HEK293 (cell line): ENCODE results near the gene NDUFS8.
"Not testable (repeated sequence)": the region's sequence is repeated elsewhere in the genome, so short reads cannot be mapped to it uniquely, and the experiment has no call there.

ENCODE experiments used
- CTCF ChIA-PET: fragments of 350-600 bp; formaldehyde crosslinking; extraction: SDS; loops from one replicate; lab custom pipeline; 2021; ENCODE audit warnings: antibody characterized with exemption; lab: Yijun Ruan, JAX
- POLR2A ChIA-PET: fragments of 300-600 bp; formaldehyde crosslinking; extraction: SDS; loops from one replicate; lab custom pipeline; 2020; ENCODE audit warnings: antibody characterized with exemption, inconsistent platforms; lab: Yijun Ruan, JAX
- H3K27ac ChIP-seq: fragments of 200-500 bp; sonication (Bioruptor generic); 2 replicates; pipeline ENCODE4 v1.5.1; 2014; ENCODE audit warnings: low read depth, low read length, control low read depth, inconsistent platforms; ENCODE audit errors: extremely low read depth
- H3K36me3 ChIP-seq, 2 experiments: fragments of 200-500 bp in 1 of 2; sonication (Bioruptor generic) in 1 of 2; 1 replicate in 1 of 2; 2 replicates in 1 of 2; pipeline ENCODE4 v1.5.1; 2014 to 2017; ENCODE audit warnings: inconsistent platforms in 2 of 2, low read length in 2 of 2; ENCODE audit not compliant: control insufficient read depth in 2 of 2, insufficient read depth in 1 of 2
- H3K4me1 ChIP-seq: fragments of 200-500 bp; sonication (Bioruptor generic); 2 replicates; pipeline ENCODE4 v1.5.1; 2014; ENCODE audit warnings: mild to moderate bottlenecking, low read length, inconsistent platforms; ENCODE audit not compliant: control insufficient read depth, insufficient read depth
- H3K4me3 ChIP-seq: 2 replicates; pipeline ENCODE4 v1.5.1; 2011; ENCODE audit warnings: low read depth, mild to moderate bottlenecking, control low read depth, low read length, moderate library complexity
- H3K9me3 ChIP-seq: fragments of 200-500 bp; sonication (Bioruptor generic); 2 replicates; pipeline ENCODE4 v1.5.1; 2014; ENCODE audit warnings: low read depth, low read length, inconsistent platforms; ENCODE audit not compliant: control insufficient read depth, insufficient read depth
- EGR2 ChIP-seq: fragments of 450-650 bp; formaldehyde crosslinking; IDR thresholded peaks from 2 replicates; pipeline ENCODE4 v1.5.1; 2016; ENCODE audit warnings: low read depth, missing biosample characterization, missing genetic modification characterization
- KLF8 ChIP-seq: fragments of 450-650 bp; formaldehyde crosslinking; IDR thresholded peaks from 2 replicates; pipeline ENCODE4 v1.5.1; 2016; ENCODE audit warnings: missing biosample characterization, missing genetic modification characterization
- RBAK ChIP-seq: fragments of 450-650 bp; formaldehyde crosslinking; IDR thresholded peaks from 2 replicates; pipeline ENCODE4 v1.5.1; 2016; ENCODE audit warnings: missing biosample characterization, missing genetic modification characterization
- ZNF16 ChIP-seq: fragments of 450-650 bp; formaldehyde crosslinking; IDR thresholded peaks from 2 replicates; pipeline ENCODE4 v1.5.1; 2016; ENCODE audit warnings: low read depth, missing biosample characterization, missing genetic modification characterization
- ZNF19 ChIP-seq: fragments of 450-650 bp; formaldehyde crosslinking; IDR thresholded peaks from 2 replicates; pipeline ENCODE4; 2016; ENCODE audit warnings: missing biosample characterization, missing genetic modification characterization, low read depth
- ZNF514 ChIP-seq: fragments of 450-650 bp; formaldehyde crosslinking; IDR thresholded peaks from 2 replicates; pipeline ENCODE4 v1.5.1; 2016; ENCODE audit warnings: missing biosample characterization, missing genetic modification characterization
- ZNF792 ChIP-seq: fragments of 450-650 bp; formaldehyde crosslinking; IDR thresholded peaks from 2 replicates; pipeline ENCODE4 v1.5.1; 2016; ENCODE audit warnings: missing biosample characterization, missing genetic modification characterization
- TF ChIP-seq, protein P1 (sequence below): fragments of 450-650 bp; formaldehyde crosslinking; IDR thresholded peaks from 2 replicates; pipeline ENCODE4 v1.5.1; 2016; ENCODE audit warnings: missing biosample characterization, missing genetic modification characterization
- TF ChIP-seq, protein P2 (sequence below): fragments of 450-650 bp; IDR thresholded peaks from 2 replicates; pipeline ENCODE4 v1.5.1; 2018; ENCODE audit warnings: missing biosample characterization, missing genetic modification characterization
- TF ChIP-seq, protein P3 (sequence below): fragments of 450-650 bp; formaldehyde crosslinking; IDR thresholded peaks from 2 replicates; pipeline ENCODE4 v1.5.1; 2016; ENCODE audit warnings: missing biosample characterization, missing genetic modification characterization

The NDUFS8 gene

DNA sequence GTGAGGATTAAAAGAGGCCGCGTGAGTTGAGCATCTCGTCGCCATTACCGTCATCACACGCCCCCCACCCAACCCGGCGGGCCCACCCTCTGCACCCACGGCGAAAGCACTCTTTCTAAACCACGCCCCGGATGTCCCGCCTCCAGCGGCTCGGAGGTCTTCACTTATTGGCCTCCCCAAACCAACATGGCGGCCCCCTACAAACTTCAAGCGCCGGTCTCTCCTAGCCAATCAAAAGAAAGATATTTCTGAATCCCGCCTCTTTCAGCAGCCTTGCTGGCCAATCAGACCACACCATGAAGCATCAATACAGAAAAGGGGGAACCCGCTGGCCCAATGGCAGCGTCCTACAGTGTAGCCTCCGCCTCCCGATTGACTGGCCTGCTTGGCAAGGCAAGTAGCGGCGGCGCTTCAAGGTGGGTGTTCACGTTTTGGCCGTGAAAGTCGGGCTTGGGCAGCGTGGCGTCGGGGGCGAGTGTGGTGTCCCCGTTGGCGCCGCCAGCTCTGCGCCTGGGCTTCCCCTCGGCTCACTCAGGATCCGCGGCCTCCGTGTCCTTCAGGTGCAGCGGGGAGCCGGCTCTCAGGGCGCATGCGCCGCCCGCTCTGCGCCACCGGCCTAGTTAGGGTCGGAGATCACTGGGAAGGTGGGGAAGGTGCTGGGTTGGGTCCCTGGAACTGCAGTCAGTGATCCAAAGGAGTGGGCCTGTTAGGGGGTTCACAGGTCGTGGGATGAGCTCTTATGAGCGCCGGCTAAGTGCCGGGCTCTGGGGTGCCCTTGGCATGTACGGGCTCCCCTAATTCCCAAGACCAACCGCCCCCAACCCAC lies at the start of gene NDUFS8 (continued):
- TF ChIP-seq, protein P1, sequence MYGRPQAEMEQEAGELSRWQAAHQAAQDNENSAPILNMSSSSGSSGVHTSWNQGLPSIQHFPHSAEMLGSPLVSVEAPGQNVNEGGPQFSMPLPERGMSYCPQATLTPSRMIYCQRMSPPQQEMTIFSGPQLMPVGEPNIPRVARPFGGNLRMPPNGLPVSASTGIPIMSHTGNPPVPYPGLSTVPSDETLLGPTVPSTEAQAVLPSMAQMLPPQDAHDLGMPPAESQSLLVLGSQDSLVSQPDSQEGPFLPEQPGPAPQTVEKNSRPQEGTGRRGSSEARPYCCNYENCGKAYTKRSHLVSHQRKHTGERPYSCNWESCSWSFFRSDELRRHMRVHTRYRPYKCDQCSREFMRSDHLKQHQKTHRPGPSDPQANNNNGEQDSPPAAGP (tag by site-specific recombination) = no peak
- TF ChIP-seq ZNF514 (tag by site-specific recombination) (no peak), ZNF792 (tag by site-specific recombination) (no peak), EGR2 (tag by site-specific recombination) (peak; percentile 43; the same call in 1 of the 2 replicates), KLF8 (tag by site-specific recombination) (peak; percentile 25; the same call in 1 of the 2 replicates)
- TF ChIP-seq, protein P2, sequence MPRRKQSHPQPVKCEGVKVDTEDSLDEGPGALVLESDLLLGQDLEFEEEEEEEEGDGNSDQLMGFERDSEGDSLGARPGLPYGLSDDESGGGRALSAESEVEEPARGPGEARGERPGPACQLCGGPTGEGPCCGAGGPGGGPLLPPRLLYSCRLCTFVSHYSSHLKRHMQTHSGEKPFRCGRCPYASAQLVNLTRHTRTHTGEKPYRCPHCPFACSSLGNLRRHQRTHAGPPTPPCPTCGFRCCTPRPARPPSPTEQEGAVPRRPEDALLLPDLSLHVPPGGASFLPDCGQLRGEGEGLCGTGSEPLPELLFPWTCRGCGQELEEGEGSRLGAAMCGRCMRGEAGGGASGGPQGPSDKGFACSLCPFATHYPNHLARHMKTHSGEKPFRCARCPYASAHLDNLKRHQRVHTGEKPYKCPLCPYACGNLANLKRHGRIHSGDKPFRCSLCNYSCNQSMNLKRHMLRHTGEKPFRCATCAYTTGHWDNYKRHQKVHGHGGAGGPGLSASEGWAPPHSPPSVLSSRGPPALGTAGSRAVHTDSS (tag by site-specific recombination) = no peak

DNA sequence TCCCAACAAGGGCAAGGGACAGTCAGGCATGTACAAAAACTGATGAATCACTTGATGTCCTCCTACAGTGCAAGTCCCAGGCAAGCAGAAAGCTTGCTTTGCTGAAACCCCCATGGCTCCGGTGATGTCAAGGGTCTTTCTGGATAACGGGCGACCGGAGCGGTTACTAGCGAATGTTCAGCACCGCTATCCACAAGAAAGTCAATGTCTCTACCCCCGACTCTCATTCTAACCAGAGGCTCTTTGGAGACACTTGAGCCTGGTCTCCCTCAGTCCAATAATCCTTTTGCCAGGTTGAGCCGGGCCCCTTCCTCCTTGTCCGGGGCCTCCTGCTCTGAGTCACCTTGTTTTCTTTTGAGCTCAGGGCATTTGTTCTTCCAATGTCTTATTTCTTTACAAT lies 49.3 kb upstream of the NDUFS8 start:
- CTCF ChIA-PET = interaction anchor here (0.6 to 1.2 kb wide), 4 partner anchors 13 to 181 kb away, joined by 3 to 5 read pairs (median 4); no protein-coding TSS in a partner anchor
- H3K36me3 ChIP-seq, H3K27ac ChIP-seq, POLR2A ChIA-PET, H3K9me3 ChIP-seq, H3K4me3 ChIP-seq, H3K4me1 ChIP-seq: not testable (repeated sequence)
- TF ChIP-seq, protein P3, sequence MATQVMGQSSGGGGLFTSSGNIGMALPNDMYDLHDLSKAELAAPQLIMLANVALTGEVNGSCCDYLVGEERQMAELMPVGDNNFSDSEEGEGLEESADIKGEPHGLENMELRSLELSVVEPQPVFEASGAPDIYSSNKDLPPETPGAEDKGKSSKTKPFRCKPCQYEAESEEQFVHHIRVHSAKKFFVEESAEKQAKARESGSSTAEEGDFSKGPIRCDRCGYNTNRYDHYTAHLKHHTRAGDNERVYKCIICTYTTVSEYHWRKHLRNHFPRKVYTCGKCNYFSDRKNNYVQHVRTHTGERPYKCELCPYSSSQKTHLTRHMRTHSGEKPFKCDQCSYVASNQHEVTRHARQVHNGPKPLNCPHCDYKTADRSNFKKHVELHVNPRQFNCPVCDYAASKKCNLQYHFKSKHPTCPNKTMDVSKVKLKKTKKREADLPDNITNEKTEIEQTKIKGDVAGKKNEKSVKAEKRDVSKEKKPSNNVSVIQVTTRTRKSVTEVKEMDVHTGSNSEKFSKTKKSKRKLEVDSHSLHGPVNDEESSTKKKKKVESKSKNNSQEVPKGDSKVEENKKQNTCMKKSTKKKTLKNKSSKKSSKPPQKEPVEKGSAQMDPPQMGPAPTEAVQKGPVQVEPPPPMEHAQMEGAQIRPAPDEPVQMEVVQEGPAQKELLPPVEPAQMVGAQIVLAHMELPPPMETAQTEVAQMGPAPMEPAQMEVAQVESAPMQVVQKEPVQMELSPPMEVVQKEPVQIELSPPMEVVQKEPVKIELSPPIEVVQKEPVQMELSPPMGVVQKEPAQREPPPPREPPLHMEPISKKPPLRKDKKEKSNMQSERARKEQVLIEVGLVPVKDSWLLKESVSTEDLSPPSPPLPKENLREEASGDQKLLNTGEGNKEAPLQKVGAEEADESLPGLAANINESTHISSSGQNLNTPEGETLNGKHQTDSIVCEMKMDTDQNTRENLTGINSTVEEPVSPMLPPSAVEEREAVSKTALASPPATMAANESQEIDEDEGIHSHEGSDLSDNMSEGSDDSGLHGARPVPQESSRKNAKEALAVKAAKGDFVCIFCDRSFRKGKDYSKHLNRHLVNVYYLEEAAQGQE (tag by site-specific recombination) = peak; percentile 90

DNA sequence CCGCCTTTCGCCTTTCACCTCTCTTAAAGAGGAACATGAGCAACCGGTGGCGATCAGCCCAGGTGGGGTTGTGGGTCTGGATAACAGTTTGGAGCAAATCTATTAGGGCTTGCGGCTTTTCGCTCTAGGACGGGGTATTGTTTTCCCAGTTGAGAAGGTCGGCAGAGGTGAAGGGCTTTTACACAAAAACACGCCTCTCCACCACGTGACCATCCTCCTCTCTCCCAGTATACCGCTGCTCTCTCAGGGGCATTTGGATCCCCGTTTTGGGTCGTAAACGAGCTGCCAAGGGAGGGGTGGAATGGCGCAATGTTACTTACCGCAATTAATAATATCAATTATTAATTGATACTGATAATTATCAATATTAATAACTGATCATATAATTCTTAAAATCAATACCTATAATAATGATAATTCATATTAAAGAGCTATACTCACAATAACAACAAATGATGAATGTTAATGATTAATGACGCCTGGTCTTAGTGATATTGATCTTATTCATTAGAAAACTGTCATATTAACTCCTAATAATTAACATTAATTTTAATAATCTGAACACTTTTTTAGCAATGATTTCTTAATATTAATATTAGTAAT lies 48.1 kb upstream of the NDUFS8 start:
- H3K36me3 ChIP-seq = not testable (repeated sequence)
- CTCF ChIA-PET = interaction anchor here (0.9 kb wide), 1 partner anchor 12 kb away, joined by 3 read pairs; no protein-coding TSS in a partner anchor

DNA sequence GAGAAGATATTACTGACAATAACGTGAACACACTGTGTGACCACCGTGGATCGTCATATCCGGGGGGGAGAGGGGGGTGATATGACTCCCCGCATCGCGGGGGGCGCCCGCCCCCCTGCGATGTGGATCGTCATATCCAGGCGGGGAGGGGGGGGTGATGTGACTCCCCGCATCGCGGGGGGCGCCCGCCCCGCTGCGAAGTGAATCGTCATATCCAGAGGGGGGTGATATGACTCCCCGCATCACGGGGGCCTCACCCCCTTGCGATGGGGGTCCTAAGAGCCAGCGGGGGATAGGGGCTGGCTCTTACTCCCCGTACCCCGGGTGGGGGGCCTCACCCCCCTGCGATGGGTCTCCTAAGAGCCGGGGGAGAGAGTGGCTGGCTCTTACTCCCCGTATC lies 46.5 kb upstream of the NDUFS8 start:
- H3K4me1 ChIP-seq = no peaks in the 10 kb centered on the region
- H3K9me3 ChIP-seq = no peaks in the 10 kb centered on the region
- H3K27ac ChIP-seq = no peak overlapping the region
- CTCF ChIA-PET = no interaction called here
- no peaks in the 10 kb centered on the region for H3K36me3 ChIP-seq
- TF ChIP-seq RBAK (tag by site-specific recombination) (no peak), ZNF19 (tag by site-specific recombination) (no peak), ZNF16 (tag by site-specific recombination) (no peak)
- POLR2A ChIA-PET = no interaction called here
- no peak overlapping the region for H3K4me3 ChIP-seq

More for the DNA sequence above, 48.1 kb upstream of the NDUFS8 start:
- not testable (repeated sequence) for H3K4me3 ChIP-seq, H3K9me3 ChIP-seq, H3K4me1 ChIP-seq, H3K27ac ChIP-seq
- POLR2A ChIA-PET = interaction anchor here (0.6 kb wide), 1 partner anchor 46 kb away, joined by 3 read pairs; no protein-coding TSS in a partner anchor

DNA sequence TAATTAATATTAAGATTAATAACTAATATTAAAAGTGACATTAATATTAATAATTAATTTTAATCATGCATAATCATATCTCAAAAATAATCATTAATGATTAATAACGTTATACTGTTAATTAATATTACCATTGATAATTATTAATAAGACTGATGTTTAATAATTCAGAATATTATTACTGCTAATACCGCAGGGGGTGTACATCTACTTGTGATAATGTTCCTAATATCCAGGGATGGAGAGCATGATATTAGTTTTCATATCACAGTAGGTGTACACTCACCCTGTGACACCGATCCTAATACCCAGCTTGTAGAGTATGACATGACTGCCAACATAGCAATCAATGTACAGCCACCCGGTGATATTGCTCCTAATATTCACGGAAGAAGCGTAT lies 45.2 kb upstream of the NDUFS8 start:
- CTCF ChIA-PET, H3K9me3 ChIP-seq, H3K4me3 ChIP-seq, POLR2A ChIA-PET, H3K4me1 ChIP-seq, H3K36me3 ChIP-seq, H3K27ac ChIP-seq: not testable (repeated sequence)
